Endothelial cell of hepatic sinusoid (primary cell): Measurements from ENCODE around the gene CD82.

Experiments used
- in situ Hi-C: cut with HindIII; loops from 2 replicates; pipeline ENCODE4 v1.10.0; 2017; ENCODE audit warnings: low sequenced_read_pairs

Gene CD82

DNA sequence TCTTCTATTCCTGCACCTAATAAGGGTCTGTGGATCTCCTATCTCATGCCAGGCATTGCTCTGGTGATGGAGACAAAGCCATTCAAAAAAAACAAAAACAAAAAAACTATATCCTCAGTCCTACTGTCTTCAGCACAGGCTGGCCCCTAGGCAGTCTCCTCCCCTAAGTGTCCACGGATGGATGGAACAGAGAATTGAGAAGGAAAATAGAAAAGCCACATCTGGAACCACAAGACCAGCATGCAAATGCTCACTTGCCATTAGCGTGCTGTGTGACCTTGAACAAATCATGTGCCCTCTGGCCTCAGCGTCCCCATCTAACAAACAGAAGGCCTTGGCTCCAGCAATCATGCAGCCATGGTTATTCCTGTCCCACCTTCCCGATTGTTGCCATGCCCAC lies 32.7 kb upstream of the CD82 start:
- in situ Hi-C loops: loop anchor here (25.0 kb wide), 2 partner anchors 221 to 421 kb away; partner anchors contain the start of gene ALX4

DNA sequence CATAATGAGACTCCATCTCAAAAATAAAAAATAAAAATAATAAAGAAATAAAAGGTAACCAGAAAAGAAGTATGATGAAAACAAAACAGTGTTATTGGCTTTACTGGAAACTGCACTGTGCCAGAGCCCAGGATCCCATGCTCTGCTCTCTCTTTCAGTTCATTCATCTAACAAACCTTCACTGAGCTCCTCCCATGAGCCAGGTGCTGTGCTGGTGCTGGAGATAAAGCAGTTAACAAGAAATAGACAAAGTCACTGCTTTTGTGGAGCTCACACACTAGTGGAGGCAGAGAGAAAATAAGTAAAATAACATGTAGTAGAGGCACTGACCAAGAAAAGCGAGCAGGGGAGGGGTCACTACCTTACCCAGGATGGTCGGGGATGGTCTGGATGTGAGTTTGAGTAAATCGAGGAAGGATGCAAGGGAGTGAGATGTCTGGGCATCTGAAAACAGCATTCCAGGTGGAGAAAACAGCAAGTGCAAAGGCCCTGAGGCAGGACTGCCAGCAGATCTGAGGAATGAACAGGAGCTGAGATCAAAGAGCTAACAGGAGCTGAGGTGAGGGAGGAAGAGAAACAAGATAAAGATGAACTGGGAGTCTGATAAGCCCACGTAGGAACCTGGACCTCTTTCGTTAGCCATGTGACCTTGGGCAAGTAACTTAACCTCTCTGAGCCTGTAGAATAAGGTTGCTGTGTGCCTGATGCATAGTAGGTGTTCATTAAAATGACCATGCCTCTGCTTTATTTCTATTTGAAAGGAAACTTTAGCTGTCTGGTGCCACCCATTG lies 31.3 kb upstream of the CD82 start:
- in situ Hi-C loops: loop anchor here (25.0 kb wide), 2 partner anchors 222 to 422 kb away; partner anchors contain the start of gene ALX4

DNA sequence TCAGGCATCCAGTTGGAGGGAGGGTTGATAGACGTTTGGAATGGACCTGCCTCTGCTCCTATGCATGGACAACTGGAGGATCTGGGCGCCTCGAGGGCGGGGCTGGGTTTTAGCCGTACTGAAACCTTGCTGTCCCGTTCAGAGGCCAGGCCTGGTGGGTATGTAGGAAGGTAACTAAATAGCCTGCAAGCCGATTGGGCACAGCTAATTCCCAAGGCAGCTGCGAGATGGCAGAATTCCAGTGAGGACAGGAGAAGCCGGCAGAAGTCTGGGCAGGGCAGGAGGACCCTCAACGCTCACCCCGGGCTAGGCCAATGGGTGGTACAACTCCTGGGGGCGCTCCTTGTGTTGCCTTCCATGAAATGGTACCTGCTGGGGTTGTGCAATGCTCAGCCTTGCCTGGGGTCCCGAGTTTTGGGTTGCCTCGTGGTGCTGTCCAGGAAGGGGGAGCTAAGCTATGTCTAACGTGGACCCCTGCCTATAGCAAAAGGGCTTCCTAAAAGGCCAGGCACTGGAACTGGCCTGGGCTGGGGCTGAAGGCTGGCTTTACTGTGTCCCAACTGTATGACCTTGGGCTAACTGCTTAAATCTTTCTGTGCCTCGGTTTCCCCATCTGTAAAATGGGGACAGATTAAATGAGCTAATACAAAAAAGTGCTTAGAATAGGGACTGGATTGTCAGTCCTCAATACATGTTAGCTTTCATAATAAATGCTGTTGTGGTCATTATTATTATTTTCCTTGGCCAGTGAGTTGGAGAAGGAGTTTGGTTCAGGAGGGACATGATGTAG lies 30.1 kb upstream of the CD82 start:
- in situ Hi-C loops: loop anchor here (25.0 kb wide), 2 partner anchors 223 to 423 kb away; partner anchors contain the start of gene ALX4

DNA sequence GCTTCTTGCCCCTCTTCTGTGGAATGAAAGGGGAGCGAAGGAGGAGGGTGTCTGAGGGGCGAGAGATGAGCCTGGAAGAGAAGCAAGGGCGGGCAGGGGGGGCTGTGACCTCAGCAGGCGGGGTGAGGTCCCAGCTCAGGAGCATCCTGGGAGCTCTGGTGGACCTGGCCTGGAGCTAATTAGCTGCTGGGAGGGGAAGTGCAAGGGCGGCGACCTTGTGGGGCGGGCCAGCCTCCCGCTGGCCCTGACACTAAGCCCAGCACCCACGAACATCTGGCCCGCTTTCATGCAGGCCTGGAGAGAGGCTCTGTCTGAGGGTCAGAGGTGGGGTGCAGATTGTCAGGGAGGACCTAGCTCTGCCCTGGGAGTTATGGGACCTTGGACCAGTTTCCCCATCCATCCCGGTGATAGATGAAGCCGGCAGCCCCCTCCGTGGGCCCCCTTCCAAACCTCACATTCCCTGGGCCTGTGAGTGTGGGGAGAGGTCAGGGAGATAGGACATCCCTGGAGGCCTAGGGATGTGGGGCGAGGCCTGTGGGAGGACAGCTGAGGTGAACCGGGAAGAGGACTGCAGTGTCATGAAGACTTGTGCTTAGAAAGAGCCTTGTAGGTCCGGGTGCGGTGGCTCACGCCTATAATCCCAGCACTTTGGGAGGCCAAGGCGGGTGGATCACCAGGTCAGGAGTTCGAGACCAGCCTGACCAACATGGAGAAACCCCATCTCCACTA lies 28.5 kb upstream of the CD82 start:
- in situ Hi-C loops: loop anchor here (25.0 kb wide), 2 partner anchors 225 to 425 kb away; partner anchors contain the start of gene ALX4

DNA sequence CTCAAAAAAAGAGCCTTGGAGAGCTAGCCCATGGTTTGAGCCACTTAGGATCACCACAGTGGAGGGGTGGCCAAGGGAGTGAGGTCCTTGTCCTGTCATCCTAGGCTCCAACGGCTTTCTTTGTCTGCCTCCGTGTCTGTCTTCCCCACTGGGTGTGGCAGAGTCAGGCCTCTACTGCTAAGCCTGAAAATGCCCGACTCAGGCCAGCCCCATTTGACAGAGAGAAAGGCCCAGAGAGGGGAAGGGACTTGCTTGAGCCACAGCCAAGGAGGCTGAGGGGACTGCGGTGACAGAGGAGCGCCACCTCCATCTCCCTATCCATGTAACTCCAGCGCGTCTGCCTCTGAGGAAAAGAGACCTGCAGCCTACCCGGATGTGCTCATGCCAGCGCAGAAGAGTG lies 27.8 kb upstream of the CD82 start:
- in situ Hi-C loops: loop anchor here (25.0 kb wide), 2 partner anchors 225 to 425 kb away; partner anchors contain the start of gene ALX4

DNA sequence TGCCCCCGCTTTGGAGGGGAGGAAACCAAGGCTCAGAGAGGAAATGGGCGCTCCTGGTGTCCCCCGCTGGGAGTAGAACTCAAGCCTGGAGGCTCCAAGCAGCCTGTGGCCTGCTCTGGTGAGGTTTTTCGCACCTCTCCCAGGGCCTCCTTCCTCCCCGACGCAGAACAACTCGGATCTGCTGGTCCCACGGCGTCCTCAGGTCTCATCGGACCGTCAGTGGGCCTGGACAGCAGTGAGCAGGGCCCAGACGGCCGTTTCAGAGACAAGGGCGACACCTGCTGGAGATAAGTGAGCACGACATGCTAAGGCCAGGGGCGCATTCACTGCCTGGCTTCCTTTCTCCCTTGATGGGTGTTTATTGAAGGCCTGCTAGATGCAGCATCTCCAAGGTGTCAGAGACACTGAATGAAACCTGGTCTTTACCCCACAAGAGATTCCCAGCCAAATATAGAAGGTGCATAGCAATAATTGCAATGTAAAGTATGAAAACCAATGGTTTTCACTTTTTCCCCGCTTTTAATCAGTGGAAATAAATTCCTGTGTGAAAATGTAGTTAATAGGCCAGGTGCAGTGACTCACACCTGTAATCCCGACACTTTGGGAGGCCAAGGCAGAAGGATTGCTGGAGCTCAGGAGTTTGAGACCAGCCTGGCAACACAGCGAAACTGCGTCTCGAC lies 26.9 kb upstream of the CD82 start:
- in situ Hi-C loops: loop anchor here (25.0 kb wide), 2 partner anchors 226 to 426 kb away; partner anchors contain the start of gene ALX4

DNA sequence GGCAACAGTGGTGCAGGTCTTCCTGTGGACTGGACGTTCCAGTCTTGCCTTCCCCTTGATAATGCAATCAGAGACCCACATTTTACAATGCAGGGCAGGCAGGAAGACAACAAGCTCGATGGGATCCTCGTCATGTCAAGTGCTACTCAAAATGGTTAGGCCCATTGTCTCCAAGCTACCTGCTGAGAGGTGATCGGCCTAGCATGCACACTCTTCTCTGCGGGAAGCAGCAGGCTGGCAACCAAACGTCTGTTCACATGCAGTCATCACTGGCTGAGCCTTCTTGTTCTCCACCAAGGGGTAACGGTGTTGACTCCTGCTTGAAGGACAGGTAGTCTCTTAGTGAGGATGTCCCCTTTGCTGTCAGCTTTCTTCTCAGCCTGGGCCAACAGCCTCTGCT lies 25.5 kb upstream of the CD82 start:
- in situ Hi-C loops: loop anchor here (25.0 kb wide), 2 partner anchors 228 to 428 kb away; partner anchors contain the start of gene ALX4

DNA sequence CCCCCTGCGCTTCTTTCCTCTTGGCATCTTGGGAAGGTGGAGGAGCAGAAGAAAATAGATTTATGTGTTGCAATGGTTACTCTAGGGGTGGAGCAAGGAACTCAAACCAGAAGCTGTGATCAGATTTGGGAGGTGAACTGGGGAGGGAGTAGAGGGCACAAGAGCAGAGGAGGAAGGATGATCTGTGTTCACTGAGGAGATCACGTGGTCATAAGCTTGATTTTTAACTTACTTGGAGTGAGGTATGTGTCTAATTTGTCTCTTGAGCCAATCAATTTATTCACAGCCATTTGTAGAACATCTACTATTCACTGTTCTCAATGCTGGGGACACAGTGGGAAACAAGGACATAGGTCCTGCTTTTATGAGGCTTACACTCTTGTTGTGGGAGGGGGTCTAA lies 24.8 kb upstream of the CD82 start:
- in situ Hi-C loops: loop anchor here (25.0 kb wide), 2 partner anchors 228 to 428 kb away; partner anchors contain the start of gene ALX4

DNA sequence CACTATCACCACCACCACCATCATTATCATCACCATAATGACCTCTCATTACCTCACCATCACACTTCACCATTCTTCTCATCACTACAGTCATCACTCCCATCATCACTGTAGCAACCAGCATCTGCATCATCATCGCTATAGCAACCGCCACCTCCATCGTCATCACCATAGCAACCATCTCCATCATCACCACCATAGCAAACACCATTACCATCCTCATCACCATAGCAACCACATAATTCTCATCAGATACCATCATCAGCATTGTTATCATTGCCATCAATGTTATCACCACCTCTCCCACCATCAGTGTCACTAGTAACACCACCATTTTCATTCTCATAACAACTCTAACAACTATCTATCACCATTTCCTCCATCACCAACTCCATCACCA lies 23.1 kb upstream of the CD82 start:
- in situ Hi-C loops: loop anchor here (25.0 kb wide), 2 partner anchors 230 to 430 kb away; partner anchors contain the start of gene ALX4

DNA sequence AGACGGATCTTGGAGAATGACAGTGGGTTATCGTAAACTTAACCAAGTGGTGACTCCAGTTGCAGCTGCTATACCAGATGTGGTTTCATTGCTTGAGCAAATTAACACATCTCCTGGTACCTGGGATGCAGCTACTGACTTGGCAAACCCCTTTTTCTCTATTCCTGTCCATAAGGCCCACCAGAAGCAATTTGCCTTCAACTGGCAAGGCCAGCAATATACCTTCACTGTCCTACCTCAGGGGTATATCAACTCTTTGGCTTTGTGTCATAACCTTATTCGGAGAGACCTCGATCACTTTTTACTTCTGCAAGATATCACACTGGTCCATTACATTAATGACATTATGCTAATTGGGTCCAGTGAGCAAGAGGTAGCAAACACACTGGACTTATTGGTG lies 18.5 kb upstream of the CD82 start:
- in situ Hi-C loops: loop anchor here (25.0 kb wide), 2 partner anchors 235 to 435 kb away; partner anchors contain the start of gene ALX4

DNA sequence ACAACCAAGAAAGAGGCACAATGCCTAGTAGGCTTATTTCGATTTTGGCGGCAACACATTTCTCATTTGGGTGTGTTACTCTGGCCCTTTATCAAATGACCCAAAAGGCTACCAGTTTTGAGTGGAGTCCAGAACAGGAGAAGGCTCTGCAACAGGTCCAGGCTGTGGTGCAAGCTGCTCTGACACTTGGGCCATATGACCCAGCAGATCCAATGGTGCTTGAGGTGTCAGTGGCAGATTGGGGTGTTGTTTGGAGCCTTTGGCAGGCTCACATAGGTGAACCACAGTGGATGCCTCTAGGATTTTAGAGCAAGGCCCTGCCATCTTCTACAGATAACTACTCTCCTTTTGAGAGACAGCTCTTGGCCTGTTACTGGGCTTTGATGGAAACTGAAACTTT lies 17.9 kb upstream of the CD82 start:
- in situ Hi-C loops: loop anchor here (25.0 kb wide), 2 partner anchors 235 to 435 kb away; partner anchors contain the start of gene ALX4

DNA sequence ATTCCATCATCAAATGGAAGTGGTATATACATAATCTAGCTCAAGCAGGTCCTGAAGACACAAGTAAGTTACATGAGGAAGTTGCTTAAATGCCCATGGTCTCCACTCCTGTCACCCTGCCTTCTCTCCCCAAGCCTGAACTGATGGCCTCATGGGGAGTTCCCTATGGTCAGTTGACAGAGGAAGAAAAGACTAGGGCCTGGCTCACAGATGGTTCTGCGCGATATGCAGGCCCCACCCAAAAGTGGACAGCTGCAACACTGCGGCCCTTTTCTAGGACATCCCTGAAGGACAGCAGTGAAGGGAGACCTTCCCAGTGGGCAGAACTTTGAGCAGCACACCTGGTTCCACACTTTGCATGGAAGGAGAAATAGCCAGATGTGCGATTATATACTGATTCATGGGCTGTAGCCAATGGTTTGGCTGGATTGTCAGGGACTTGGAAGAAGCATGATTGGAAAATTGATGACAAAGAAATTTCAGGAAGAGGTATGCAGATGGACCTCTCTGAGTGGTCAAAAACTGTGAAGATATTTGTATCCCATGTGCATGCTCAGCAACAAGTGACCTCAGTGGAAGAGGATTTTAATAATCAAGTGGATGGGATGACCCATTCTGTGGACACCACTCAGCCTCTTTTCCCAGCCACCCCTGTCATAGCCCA lies 17.3 kb upstream of the CD82 start:
- in situ Hi-C loops: loop anchor here (25.0 kb wide), 2 partner anchors 236 to 436 kb away; partner anchors contain the start of gene ALX4

DNA sequence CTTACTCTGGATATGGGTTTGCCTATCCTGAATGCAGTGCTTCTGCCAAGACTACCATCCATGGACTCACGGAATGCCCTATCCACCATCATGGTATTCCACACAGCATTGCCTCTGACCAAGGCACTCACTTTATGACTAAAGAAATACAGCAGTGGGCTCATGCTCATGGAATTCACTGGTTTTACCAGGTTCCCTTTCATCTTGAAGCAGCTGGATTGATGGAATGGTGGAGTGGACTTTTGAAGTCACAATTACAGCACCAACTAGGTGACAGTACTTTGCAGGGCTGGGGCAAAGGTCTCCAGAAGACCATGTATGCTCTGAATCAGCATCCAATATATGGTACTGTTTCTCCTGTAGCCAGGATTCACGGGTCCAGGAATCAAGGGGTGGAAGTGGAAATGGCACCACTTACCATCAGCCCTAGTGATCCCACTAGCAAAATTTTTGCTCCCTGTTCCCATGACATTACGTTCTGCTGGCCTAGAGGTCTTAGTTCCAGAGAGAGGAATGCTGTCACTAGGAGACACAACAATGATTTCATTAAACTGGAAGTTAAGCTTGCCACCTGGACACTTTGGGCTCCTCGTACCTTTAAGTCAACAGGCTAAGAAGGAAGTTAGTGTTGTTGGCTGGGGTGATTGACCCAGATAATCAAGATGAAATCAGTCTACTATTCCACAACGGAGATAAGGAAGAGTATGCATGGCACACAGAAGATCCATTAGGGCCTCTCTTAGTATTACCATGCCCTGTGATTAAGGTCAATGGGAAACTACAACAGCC lies 16.3 kb upstream of the CD82 start:
- in situ Hi-C loops: loop anchor here (25.0 kb wide), 2 partner anchors 237 to 437 kb away; partner anchors contain the start of gene ALX4

DNA sequence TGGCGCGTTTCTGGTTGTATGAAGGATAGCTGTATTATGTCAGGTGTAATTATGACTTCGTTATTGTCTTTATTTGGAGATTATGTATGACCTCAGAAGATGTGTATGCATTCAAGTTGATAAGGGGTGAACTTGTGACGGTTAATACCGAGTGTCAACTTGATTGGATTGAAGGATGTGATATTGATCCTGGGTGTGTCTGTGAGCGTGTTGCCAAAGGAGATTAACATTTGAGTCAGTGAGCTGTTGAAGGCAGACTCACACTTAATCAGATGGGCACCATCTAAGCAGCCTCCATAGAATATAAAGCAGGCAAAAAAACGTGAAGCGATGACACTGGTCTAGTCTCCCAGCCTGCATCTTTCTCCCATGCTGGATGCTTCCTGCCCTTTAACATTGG lies 15.3 kb upstream of the CD82 start:
- in situ Hi-C loops: no loop called here

DNA sequence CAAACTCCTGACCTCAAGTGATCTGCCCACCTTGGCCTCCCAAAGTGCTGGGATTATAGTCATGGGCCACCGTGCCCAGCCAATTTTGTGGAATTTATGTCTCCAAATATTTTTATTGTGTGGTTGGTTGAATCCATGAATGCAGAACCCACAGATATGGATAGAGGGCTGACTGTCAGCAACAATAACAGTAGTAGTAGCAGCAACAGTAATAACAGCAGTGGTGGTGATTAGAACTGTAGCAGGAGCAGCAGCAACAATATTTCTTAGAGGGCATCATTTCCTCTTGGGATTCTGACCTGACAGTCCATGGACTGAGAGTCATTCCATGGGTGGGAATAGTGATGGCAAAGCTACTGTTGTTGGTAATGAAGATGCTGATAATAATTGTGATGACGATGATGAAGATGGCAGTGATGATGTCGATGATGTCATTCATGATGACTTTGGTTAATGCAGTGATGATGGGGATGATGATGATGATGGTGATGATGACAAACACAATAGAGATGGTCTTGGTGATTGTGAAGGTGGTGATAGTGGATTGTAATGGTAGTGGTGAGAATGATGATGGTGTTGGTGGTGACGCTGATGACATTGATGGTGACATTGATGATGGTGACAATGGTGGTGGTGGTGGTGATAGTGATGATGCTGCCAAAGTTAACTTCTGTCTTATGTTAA lies 13.9 kb upstream of the CD82 start:
- in situ Hi-C loops: no loop called here

DNA sequence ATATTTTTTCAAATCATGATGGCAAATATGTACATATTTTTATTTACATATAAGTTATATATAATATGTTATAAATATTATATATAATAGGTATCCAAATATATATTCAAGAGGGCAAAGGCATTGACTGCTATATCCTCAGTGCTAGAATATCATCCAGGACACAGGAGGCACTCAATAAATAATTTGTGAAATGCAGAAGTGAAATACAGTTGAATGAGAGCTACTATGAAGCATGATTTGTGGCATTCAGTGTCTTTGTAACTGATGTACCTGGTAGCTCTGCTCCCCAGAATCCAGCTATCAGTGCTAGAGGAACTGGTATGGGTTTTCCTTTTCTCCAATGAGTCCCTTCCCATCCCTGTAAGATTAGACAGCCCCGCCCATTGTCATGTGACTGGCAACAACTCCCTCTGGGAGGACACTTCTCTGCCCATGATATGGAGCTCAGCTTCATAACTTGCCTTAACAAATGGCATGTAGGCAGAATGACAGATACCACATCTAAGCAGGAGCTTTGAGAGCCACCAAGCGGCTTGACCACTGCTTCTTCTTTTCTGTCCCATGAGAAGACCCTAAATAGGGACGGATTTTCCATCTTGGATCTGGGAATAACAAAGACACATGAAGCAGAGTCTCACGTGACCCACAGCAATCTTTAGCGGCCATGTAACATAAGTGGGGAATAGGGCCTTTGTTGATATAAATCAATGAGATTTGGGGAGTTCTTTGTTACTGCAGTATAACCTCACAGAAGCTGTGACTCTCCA lies 10.2 kb upstream of the CD82 start:
- in situ Hi-C loops: no loop called here

DNA sequence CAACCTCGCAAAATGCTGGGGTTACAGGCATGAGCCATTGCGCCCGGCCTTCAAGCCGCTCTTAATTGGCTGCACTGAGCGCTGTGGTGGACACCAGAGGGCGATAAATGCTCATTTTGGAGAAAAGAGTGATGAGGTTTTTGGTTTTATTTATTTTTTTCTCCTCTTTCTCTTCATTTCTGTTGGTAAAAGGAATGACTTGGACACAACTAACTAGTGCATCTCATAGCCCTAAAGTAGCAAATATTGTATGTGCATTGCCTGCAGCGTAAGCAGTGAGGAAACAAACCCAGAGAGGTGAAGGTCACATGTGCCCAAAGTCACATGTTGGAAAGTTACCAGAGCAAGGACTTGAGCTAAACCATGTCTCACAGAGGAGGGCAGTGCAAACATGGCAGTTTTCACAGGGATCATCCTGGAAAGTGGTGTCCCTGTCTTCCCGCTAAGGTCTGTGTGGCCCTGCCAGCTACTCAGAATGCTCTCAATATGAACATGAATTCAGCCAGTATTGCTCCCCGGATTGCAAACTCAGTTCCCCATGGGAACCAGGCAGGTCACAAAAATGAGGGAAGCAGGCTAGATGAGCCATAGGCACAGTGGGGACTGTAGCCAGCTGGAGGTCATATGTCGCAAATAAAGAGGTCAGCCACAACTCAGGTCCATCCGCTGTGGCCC lies 8.6 kb upstream of the CD82 start:
- in situ Hi-C loops: no loop called here
